ENCODE measurements around the gene C10orf71. TPM values are rescaled to one million over a fixed set of nuclear protein-coding genes. Genes with fewer than 3 reads are reported as not detected.

C10orf71 gene
- polyA plus RNA-seq, 1 of the 3 experiments (the other 2 are of a cell fraction), result not detected

GRCh38 chr10:49269523-49269922 lies 29.4 kb upstream of the C10orf71 start:
- H3K27me3 ChIP-seq (ENCODE audit: insufficient read depth), result no peaks in the 10 kb centered on the region
- ChIA-PET POLR2A (no interaction called here), CTCF (interaction anchor here (0.9 kb wide), 2 partner anchors 11 to 243 kb away, joined by 3 to 4 read pairs; no protein-coding TSS in a partner anchor)
- no peaks in the 10 kb centered on the region for H3K9me2 ChIP-seq
- peaks cover 0 to 8% of the 10 kb centered on the region in 2 experiments; a peak in 1 of 4 replicates for H3K4me1 ChIP-seq (ENCODE audit: control insufficient read depth in 1 of 2, insufficient read depth in 2 of 2, low read depth in 1 of 2, low read length in 1 of 2)
- DNase-seq, result no peak
- no peaks in the 10 kb centered on the region for H3F3A ChIP-seq (replicated peaks; ENCODE audit: insufficient read depth)
- H4K20me1 ChIP-seq (ENCODE audit: insufficient read depth), result no peaks in the 10 kb centered on the region
- H3K36me3 ChIP-seq (replicated peaks in 1 of 2; ENCODE audit: control insufficient read depth in 1 of 2, insufficient read depth in 2 of 2, low read length in 1 of 2), result no peaks in the 10 kb centered on the region
- no peak overlapping the region for H3K4me3 ChIP-seq (ENCODE audit: low read depth in 2 of 2, low read length in 1 of 2)
- no peak overlapping the region for H3K27ac ChIP-seq (ENCODE audit: low read depth in 2 of 2, low read length in 1 of 2)
- TF ChIP-seq MAX (IDR thresholded peaks at IDR 0.05; ENCODE audit: low read depth), result no peak
- TF ChIP-seq FOXJ3 (CRISPR knock-in tag; IDR thresholded peaks at IDR 0.05), result no peak
- no peak for TF ChIP-seq ZBTB33 (IDR thresholded peaks at IDR 0.05; ENCODE audit: borderline replicate concordance, low read depth)
- no peak for TF ChIP-seq CTCF (IDR thresholded peaks at IDR 0.05)
- no peak for TF ChIP-seq FOSL2 (IDR thresholded peaks at IDR 0.05; ENCODE audit: borderline replicate concordance, low read depth)
- no peak for TF ChIP-seq SIN3A (IDR thresholded peaks at IDR 0.05; ENCODE audit: borderline replicate concordance, low read depth, low read length)
- no peak overlapping the region for H3K9ac ChIP-seq
- 27% methylated on average over 1 of the region's 1 CpG for WGBS (ENCODE audit: low lambda C conversion rate)
- H3K9me3 ChIP-seq, result no peaks in the 10 kb centered on the region
- H3K4me2 ChIP-seq, result no peak overlapping the region
- no peak overlapping the region for H2AFZ ChIP-seq (ENCODE audit: low read depth)
- no peaks in the 10 kb centered on the region for H3K79me2 ChIP-seq (ENCODE audit: insufficient read depth)

GRCh38 chr10:49270565-49270964 lies 28.4 kb upstream of the C10orf71 start:
- H3K9me2 ChIP-seq, result no peaks in the 10 kb centered on the region
- H3K4me3 ChIP-seq (ENCODE audit: low read depth in 2 of 2, low read length in 1 of 2), result no peak overlapping the region
- no peak overlapping the region for H3K27ac ChIP-seq (ENCODE audit: low read depth in 2 of 2, low read length in 1 of 2)
- H3K4me2 ChIP-seq, result no peak overlapping the region
- WGBS (ENCODE audit: low lambda C conversion rate), result 18% methylated on average over 2 of the region's 2 CpGs
- no peak for DNase-seq
- H4K20me1 ChIP-seq (ENCODE audit: insufficient read depth), result no peaks in the 10 kb centered on the region
- H3K36me3 ChIP-seq (replicated peaks in 1 of 2; ENCODE audit: control insufficient read depth in 1 of 2, insufficient read depth in 2 of 2, low read length in 1 of 2), result no peaks in the 10 kb centered on the region
- no peak overlapping the region for H3K9ac ChIP-seq
- H3K4me1 ChIP-seq (ENCODE audit: control insufficient read depth in 1 of 2, insufficient read depth in 2 of 2, low read depth in 1 of 2, low read length in 1 of 2), result peaks cover 0 to 8% of the 10 kb centered on the region in 2 experiments; a peak in 1 of 4 replicates
- ChIA-PET POLR2A (no interaction called here), CTCF (interaction anchor here (0.7 to 0.9 kb wide), 2 partner anchors 9 to 610 kb away, joined by 3 read pairs; no protein-coding TSS in a partner anchor)
- H3K27me3 ChIP-seq (ENCODE audit: insufficient read depth), result no peaks in the 10 kb centered on the region
- H3K79me2 ChIP-seq (ENCODE audit: insufficient read depth), result no peaks in the 10 kb centered on the region
- H2AFZ ChIP-seq (ENCODE audit: low read depth), result no peak overlapping the region
- no peaks in the 10 kb centered on the region for H3F3A ChIP-seq (replicated peaks; ENCODE audit: insufficient read depth)
- H3K9me3 ChIP-seq, result no peaks in the 10 kb centered on the region
- TF ChIP-seq NRF1 (IDR thresholded peaks at IDR 0.05; ENCODE audit: low read depth, low read length), result no peak
- TF ChIP-seq RCOR1 (IDR thresholded peaks at IDR 0.05; ENCODE audit: low read length), result no peak
- no peak for TF ChIP-seq POLR2AphosphoS5 (IDR thresholded peaks at IDR 0.05; ENCODE audit: low read depth, low read length)
- no peak for TF ChIP-seq MXI1 (IDR thresholded peaks at IDR 0.05; ENCODE audit: low read depth, low read length)
- no peak for TF ChIP-seq RXRA (IDR thresholded peaks at IDR 0.05; ENCODE audit: borderline replicate concordance, low read depth)
- TF ChIP-seq PBX3 (IDR thresholded peaks at IDR 0.05), result no peak
- no peak for TF ChIP-seq MAX (IDR thresholded peaks at IDR 0.05; ENCODE audit: low read depth)
- no peak for TF ChIP-seq FOXJ3 (CRISPR knock-in tag; IDR thresholded peaks at IDR 0.05)
- no peak for TF ChIP-seq TCF12 (IDR thresholded peaks at IDR 0.05)
- no peak for TF ChIP-seq USF1 (IDR thresholded peaks at IDR 0.05; ENCODE audit: borderline replicate concordance, low read depth)
- TF ChIP-seq EZH2phosphoT487 (IDR thresholded peaks at IDR 0.05; ENCODE audit: borderline replicate concordance, low read depth), result no peak
- no peak for TF ChIP-seq REST (IDR thresholded peaks at IDR 0.05; ENCODE audit: low read depth, low read length)
- no peak for TF ChIP-seq RFX5 (IDR thresholded peaks at IDR 0.05; ENCODE audit: low read length)

Measured in SK-N-SH (cell line).